ENCODE measurements around the gene PADI1.

Gene PADI1

GRCh38 chr1:17270891-17271765 is 66.2 kb downstream of the PADI1 start:
- DNase-seq (ENCODE audit: low read depth in 4 of 4, low spot score in 1 of 4): no peak

GRCh38 chr1:17272066-17272465 is 67.1 kb downstream of the PADI1 start:
- no peak for DNase-seq (ENCODE audit: low read depth in 4 of 4, low spot score in 1 of 4)

- no peak for DNase-seq (ENCODE audit: low read depth in 4 of 4, low spot score in 1 of 4)
These were observed 67.7 kb downstream of the PADI1 start for GRCh38 chr1:17272646-17273045.

GRCh38 chr1:17273096-17273495 is 68.2 kb downstream of the PADI1 start:
- no peak for DNase-seq (ENCODE audit: low read depth in 4 of 4, low spot score in 1 of 4)

GRCh38 chr1:17274186-17275170 is 69.5 kb downstream of the PADI1 start:
- peak in 2 of 4 experiments; percentile 2 to 30 for DNase-seq (ENCODE audit: low read depth in 4 of 4, low spot score in 1 of 4)

- no peak for DNase-seq (ENCODE audit: low read depth in 4 of 4, low spot score in 1 of 4)
These were observed 71.6 kb downstream of the PADI1 start for GRCh38 chr1:17276568-17276967.

- no peak for DNase-seq (ENCODE audit: low read depth in 4 of 4, low spot score in 1 of 4)
These were observed 72.7 kb downstream of the PADI1 start for GRCh38 chr1:17277511-17278159.

GRCh38 chr1:17278996-17279830 is 74.3 kb downstream of the PADI1 start:
- no peak for DNase-seq (ENCODE audit: low read depth in 4 of 4, low spot score in 1 of 4)

- DNase-seq (ENCODE audit: low read depth in 4 of 4, low spot score in 1 of 4): no peak
These were observed 75.5 kb downstream of the PADI1 start for GRCh38 chr1:17280436-17280835.

GRCh38 chr1:17280894-17281293 is 76.0 kb downstream of the PADI1 start:
- no peak for DNase-seq (ENCODE audit: low read depth in 4 of 4, low spot score in 1 of 4)

GRCh38 chr1:17281775-17282181 is 76.8 kb downstream of the PADI1 start:
- no peak for DNase-seq (ENCODE audit: low read depth in 4 of 4, low spot score in 1 of 4)

GRCh38 chr1:17282836-17283235 is 77.9 kb downstream of the PADI1 start:
- no peak for DNase-seq (ENCODE audit: low read depth in 4 of 4, low spot score in 1 of 4)

GRCh38 chr1:17286646-17287045 is 81.7 kb downstream of the PADI1 start:
- DNase-seq (ENCODE audit: low read depth in 4 of 4, low spot score in 1 of 4): no peak

GRCh38 chr1:17287130-17287776 is 82.3 kb downstream of the PADI1 start:
- no peak for DNase-seq (ENCODE audit: low read depth in 4 of 4, low spot score in 1 of 4)

- DNase-seq (ENCODE audit: low read depth in 4 of 4, low spot score in 1 of 4): no peak
These were observed 84.8 kb downstream of the PADI1 start for GRCh38 chr1:17289721-17290120.

- DNase-seq (ENCODE audit: low read depth in 4 of 4, low spot score in 1 of 4): no peak
These were observed 85.6 kb downstream of the PADI1 start for GRCh38 chr1:17290553-17290952.

- no peak for DNase-seq (ENCODE audit: low read depth in 4 of 4, low spot score in 1 of 4)
These were observed 87.6 kb downstream of the PADI1 start for GRCh38 chr1:17292299-17293160.

GRCh38 chr1:17293681-17294425 is 88.9 kb downstream of the PADI1 start:
- DNase-seq (ENCODE audit: low read depth in 4 of 4, low spot score in 1 of 4): no peak
